ENCODE data around the gene EIF4EBP3.

- TF ChIP-seq CTCF (conservative IDR thresholded peaks at IDR 0.05; ENCODE audit: low read depth, low read length) (no peak), BHLHE40 (IDR thresholded peaks at IDR 0.05; ENCODE audit: low read depth, low read length) (no peak), RAD21 (IDR thresholded peaks at IDR 0.05; ENCODE audit: low read length) (no peak), ELK1 (IDR thresholded peaks at IDR 0.05; ENCODE audit: borderline replicate concordance, low read depth, low read length) (no peak), USF2 (IDR thresholded peaks at IDR 0.05; ENCODE audit: low read depth, low read length) (no peak), CEBPB (IDR thresholded peaks at IDR 0.05; ENCODE audit: low read depth, low read length) (no peak), POLR2A (IDR thresholded peaks at IDR 0.05; ENCODE audit: low read depth, low read length) (no peak), MAFK (IDR thresholded peaks at IDR 0.05; ENCODE audit: low read depth, low read length) (no peak), MXI1 (IDR thresholded peaks at IDR 0.05; ENCODE audit: borderline replicate concordance, low read depth, low read length) (no peak)
These were observed 23.5 kb upstream of the EIF4EBP3 start for GRCh38 chr5:140524003-140524402.
